Osteoblast (primary cell): ENCODE results near the gene PARVG. TPM values are rescaled to one million over a fixed set of nuclear protein-coding genes. Genes with fewer than 3 reads are reported as not detected.

Experiments used
- DNase-seq: peaks from one replicate; pipeline ENCODE4 v3.0.0; 2011; ENCODE audit warnings: low spot score, mixed read lengths; ENCODE audit not compliant: insufficient read length; ENCODE audit errors: missing footprints
- H2AFZ ChIP-seq: 2 replicates; pipeline ENCODE4 v1.6.0; 2011; ENCODE audit warnings: mild to moderate bottlenecking, low read length
- H3K27ac ChIP-seq: 2 replicates; pipeline ENCODE4 v1.5.1; 2011; ENCODE audit warnings: mild to moderate bottlenecking, low read depth, low read length, moderate library complexity
- H3K27me3 ChIP-seq: 2 replicates; pipeline ENCODE4 v1.6.0; 2012; ENCODE audit warnings: mild to moderate bottlenecking, control low read depth, inconsistent platforms, low read length, moderate library complexity; ENCODE audit not compliant: insufficient read depth
- H3K36me3 ChIP-seq: 2 replicates; pipeline ENCODE4 v1.5.1; 2011; ENCODE audit warnings: mild to moderate bottlenecking, low read length, control low read depth, moderate library complexity; ENCODE audit not compliant: insufficient read depth
- H3K4me1 ChIP-seq: 2 replicates; pipeline ENCODE4 v1.5.1; 2011; ENCODE audit warnings: mild to moderate bottlenecking, low read length, control low read depth, moderate library complexity; ENCODE audit not compliant: insufficient read depth
- H3K4me2 ChIP-seq: 2 replicates; pipeline ENCODE4 v1.6.0; 2011; ENCODE audit warnings: mild to moderate bottlenecking, low read length; ENCODE audit not compliant: insufficient read depth
- H3K4me3 ChIP-seq: fragments of 200-600 bp; sonication (generic); 3 replicates; pipeline ENCODE4 v1.5.1; 2012; ENCODE audit warnings: mild to moderate bottlenecking, low read length, inconsistent platforms; ENCODE audit not compliant: insufficient read depth
- H3K79me2 ChIP-seq: 2 replicates; pipeline ENCODE4 v1.6.0; 2012; ENCODE audit warnings: mild to moderate bottlenecking, low read length, control low read depth, inconsistent platforms; ENCODE audit not compliant: insufficient read depth
- H3K9me3 ChIP-seq: 2 replicates; pipeline ENCODE4 v1.5.1; 2011; ENCODE audit warnings: low read depth, low read length, control low read depth
- H4K20me1 ChIP-seq: 2 replicates; pipeline ENCODE4 v1.6.0; 2012; ENCODE audit warnings: mild to moderate bottlenecking, low read length, control low read depth; ENCODE audit not compliant: insufficient read depth
- total RNA-seq: library from RNA; depleted of rRNA; stranded (reverse); fragments of >200 nt; gene quantifications from 2 replicates; pipeline ENCODE4 v1.2.3, GENCODE V29; 2012
- TF ChIP-seq, protein P1 (sequence below): IDR thresholded peaks from 2 replicates; pipeline ENCODE4 v1.5.1; 2011; ENCODE audit warnings: mild to moderate bottlenecking, low read depth, low read length, moderate library complexity; ENCODE audit errors: extremely low read depth

Gene PARVG
- total RNA-seq, 1 donor = 1.1 TPM

DNA sequence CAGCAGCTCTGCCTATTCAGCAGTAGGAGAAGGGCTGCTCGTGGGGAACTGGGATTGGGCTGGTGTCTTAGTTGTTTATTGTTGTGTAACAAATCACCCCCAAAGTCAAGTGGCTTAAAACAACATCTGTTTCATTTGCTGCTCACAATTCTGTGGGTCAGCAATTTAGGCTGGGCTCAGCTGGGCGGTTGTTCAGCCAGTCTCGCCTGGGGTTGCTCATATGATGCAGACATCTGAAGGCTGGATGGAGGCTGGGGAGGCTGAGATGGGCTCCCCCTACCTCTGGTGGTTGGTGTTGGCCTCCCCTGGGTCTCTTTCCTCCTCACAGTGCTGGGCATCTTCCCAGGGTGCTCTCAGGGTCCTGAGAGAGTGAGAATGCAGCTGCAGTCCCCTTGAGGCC lies 43.3 kb upstream of the PARVG start:
- Histone ChIP-seq H3K36me3 (peaks cover 23% of the 10 kb centered on the region), H3K27me3 (no peaks in the 10 kb centered on the region), H3K4me2 (no peak overlapping the region), H3K4me1 (peaks cover 26% of the 10 kb centered on the region), H4K20me1 (no peaks in the 10 kb centered on the region), H2AFZ (no peak overlapping the region), H3K9me3 (peaks cover 9% of the 10 kb centered on the region), H3K4me3 (no peak overlapping the region), H3K27ac (no peak overlapping the region), H3K79me2 (no peaks in the 10 kb centered on the region)
- TF ChIP-seq, protein P1, sequence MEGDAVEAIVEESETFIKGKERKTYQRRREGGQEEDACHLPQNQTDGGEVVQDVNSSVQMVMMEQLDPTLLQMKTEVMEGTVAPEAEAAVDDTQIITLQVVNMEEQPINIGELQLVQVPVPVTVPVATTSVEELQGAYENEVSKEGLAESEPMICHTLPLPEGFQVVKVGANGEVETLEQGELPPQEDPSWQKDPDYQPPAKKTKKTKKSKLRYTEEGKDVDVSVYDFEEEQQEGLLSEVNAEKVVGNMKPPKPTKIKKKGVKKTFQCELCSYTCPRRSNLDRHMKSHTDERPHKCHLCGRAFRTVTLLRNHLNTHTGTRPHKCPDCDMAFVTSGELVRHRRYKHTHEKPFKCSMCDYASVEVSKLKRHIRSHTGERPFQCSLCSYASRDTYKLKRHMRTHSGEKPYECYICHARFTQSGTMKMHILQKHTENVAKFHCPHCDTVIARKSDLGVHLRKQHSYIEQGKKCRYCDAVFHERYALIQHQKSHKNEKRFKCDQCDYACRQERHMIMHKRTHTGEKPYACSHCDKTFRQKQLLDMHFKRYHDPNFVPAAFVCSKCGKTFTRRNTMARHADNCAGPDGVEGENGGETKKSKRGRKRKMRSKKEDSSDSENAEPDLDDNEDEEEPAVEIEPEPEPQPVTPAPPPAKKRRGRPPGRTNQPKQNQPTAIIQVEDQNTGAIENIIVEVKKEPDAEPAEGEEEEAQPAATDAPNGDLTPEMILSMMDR = no peak
- DNase-seq = no peak

DNA sequence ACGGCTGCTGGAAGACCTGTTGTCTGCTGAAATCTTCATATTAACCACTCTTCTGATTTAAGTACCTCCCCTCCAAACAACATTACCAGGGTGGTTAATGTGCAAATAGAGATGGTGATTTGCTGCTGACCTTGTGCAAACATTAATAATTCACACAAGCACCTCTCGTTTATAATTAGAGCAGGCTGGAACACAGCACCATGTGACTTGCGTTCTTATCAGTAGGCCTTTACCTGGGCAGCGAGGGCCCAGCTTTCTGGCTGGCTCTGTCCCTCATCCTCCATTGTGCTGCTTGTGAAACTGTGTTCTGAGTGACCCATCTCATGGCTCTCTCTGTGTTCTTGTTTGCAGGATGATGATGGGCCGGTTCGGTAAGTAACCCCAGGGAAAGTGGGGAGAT lies 41.0 kb upstream of the PARVG start:
- peaks cover 9% of the 10 kb centered on the region for H3K9me3 ChIP-seq
- H3K27ac ChIP-seq = no peak overlapping the region
- TF ChIP-seq, protein P1 = no peak
- no peaks in the 10 kb centered on the region for H3K79me2 ChIP-seq
- no peaks in the 10 kb centered on the region for H4K20me1 ChIP-seq
- H3K27me3 ChIP-seq = no peaks in the 10 kb centered on the region
- no peak overlapping the region for H2AFZ ChIP-seq
- peaks cover 6% of the 10 kb centered on the region for H3K4me1 ChIP-seq
- DNase-seq = no peak
- H3K36me3 ChIP-seq = peaks cover 23% of the 10 kb centered on the region
- H3K4me3 ChIP-seq = no peak overlapping the region
- H3K4me2 ChIP-seq = no peak overlapping the region

DNA sequence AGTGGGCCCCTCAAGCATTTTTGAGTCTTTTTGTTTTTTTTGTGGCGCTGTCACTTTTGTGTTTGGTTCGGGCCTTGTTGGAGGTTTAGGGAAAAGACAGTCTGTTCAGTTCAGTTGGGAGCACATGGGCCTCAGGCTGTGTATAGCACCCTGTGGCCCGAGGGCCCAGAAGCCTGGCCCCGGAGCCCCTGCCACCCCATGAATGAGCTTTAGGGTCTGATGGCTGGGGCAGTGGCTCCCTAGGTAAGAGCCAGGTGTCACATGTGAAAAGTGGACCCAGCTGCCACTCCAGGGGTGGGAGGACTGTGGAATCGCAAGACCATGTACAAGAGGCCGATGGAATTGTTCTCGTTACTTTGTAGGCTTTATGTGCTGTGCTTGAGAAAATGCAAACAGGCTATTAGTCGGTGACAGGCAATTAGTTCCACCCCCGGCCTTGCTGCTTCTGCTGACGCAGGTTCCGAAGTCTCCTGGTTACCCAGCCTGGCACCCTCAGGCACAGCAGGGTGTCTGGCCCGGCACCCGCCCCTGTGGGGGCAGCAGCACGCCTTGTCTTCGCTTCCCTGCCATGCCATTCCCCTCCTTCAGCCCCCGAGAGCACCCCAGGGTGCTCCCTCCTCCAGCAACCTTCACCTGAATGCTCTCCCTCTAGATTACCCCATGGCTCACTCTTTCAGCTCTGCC lies 38.2 kb upstream of the PARVG start:
- Histone ChIP-seq H3K36me3 (peaks cover 8% of the 10 kb centered on the region), H4K20me1 (no peaks in the 10 kb centered on the region), H3K4me3 (no peak overlapping the region), H3K27me3 (no peaks in the 10 kb centered on the region), H3K4me1 (peaks cover 7% of the 10 kb centered on the region), H2AFZ (no peak overlapping the region), H3K27ac (no peak overlapping the region), H3K9me3 (peaks cover 3% of the 10 kb centered on the region), H3K79me2 (no peaks in the 10 kb centered on the region), H3K4me2 (no peak overlapping the region)
- TF ChIP-seq, protein P1 = no peak
- DNase-seq = no peak

DNA sequence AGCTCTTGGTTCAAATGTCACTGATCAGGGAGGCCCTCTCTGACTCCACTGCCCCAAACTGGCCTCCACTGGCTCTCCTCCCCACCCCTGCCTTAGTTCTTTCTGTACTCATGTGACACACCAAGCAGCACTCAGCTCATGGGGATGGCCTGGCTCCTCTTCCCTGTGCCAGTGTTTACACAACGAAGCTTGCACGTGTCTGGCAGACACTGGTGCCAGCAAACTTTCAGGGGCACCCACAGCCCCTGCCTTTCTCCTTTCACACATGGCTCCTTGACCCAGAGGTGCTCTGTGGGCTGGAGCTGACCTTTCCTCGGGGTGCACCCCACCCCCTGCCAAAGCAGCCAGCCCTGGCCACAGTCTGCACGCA lies 37.6 kb upstream of the PARVG start:
- peak; percentile 82 for DNase-seq
- Histone ChIP-seq H3K36me3 (peaks cover 4% of the 10 kb centered on the region), H3K27ac (no peak overlapping the region), H3K4me3 (no peak overlapping the region), H3K27me3 (no peaks in the 10 kb centered on the region), H3K9me3 (no peaks in the 10 kb centered on the region), H3K4me2 (no peak overlapping the region), H3K79me2 (no peaks in the 10 kb centered on the region), H2AFZ (no peak overlapping the region), H3K4me1 (peaks cover 11% of the 10 kb centered on the region), H4K20me1 (no peaks in the 10 kb centered on the region)
- TF ChIP-seq, protein P1 = no peak
